ENCODE measurements around the gene EFEMP2.

Gene EFEMP2

GRCh38 chr11:65817835-65818680, 54.5 kb downstream of the EFEMP2 start:
- DNase-seq = peak; percentile 91

- DNase-seq = no peak
Observed at GRCh38 chr11:65817312-65817834, 55.2 kb downstream of the EFEMP2 start.

DNA sequence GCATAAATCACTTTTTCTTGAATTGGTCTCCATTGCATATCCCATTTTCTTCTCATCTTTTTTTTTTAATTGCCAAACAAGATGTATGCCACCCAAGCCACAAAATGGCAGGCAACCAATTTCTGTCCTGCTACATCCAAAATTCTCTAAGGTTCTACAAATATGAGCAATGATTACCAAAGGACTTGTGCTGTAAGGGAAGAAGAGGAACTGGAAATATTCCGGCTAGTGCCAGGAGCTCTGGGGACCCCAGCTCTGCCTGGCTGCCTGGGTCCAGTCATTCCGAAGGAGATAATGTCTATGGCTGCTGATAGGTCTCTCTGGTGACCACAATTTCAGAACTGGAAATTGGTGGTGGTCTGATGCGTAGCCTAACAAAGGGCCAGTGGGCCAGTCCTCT, 55.9 kb downstream of the EFEMP2 start:
- DNase-seq = no peak

All from T1000 (cell line).